ENCODE measurements around the gene GPR132.
"Not testable (repeated sequence)": the region's sequence is repeated elsewhere in the genome, so short reads cannot be mapped to it uniquely, and the experiment has no call there.

Gene GPR132

GRCh38 chr14:105086833-105087307, 21.6 kb upstream of the GPR132 start:
- peak; percentile 99 for FAIRE-seq
- peak; percentile 91 for DNase-seq (ENCODE audit: insufficient read length, low spot score)
- TF ChIP-seq PAX5 (IDR thresholded peaks at IDR 0.05; ENCODE audit: insufficient read depth, low read length, severe bottlenecking) (no peak), SPI1 (IDR thresholded peaks at IDR 0.05; ENCODE audit: low read depth, low read length) (peak; percentile 34; the same call in 1 of the 2 replicates), POU2F2 (IDR thresholded peaks at IDR 0.05; ENCODE audit: low read depth, low read length) (no peak), TAF1 (IDR thresholded peaks at IDR 0.05; ENCODE audit: low read depth, low read length) (peak; percentile 47; the same call in 1 of the 2 replicates), POLR2A (IDR thresholded peaks at IDR 0.05; ENCODE audit: low read depth, low read length) (peak; percentile 37; the same call in 1 of the 2 replicates), POLR2AphosphoS5 (IDR thresholded peaks at IDR 0.05; ENCODE audit: low read depth, low read length) (0 out of 2 replicates have a peak, but pooled peaks have one; percentile 32)

- peak; percentile 39; the same call in 1 of the 2 replicates for TF ChIP-seq SPI1 (IDR thresholded peaks at IDR 0.05; ENCODE audit: low read depth, low read length)
- no peak for TF ChIP-seq POLR2A (IDR thresholded peaks at IDR 0.05; ENCODE audit: low read depth, low read length)
- DNase-seq (ENCODE audit: insufficient read length, low spot score) (no peak), FAIRE-seq (no peak)
Measured at GRCh38 chr14:105085766-105086165, 20.5 kb upstream of the GPR132 start.

GRCh38 chr14:105084741-105085571, 19.7 kb upstream of the GPR132 start:
- TF ChIP-seq POLR2A (IDR thresholded peaks at IDR 0.05; ENCODE audit: low read depth, low read length): no peak
- DNase-seq (ENCODE audit: insufficient read length, low spot score) (no peak), FAIRE-seq (no peak)

DNA sequence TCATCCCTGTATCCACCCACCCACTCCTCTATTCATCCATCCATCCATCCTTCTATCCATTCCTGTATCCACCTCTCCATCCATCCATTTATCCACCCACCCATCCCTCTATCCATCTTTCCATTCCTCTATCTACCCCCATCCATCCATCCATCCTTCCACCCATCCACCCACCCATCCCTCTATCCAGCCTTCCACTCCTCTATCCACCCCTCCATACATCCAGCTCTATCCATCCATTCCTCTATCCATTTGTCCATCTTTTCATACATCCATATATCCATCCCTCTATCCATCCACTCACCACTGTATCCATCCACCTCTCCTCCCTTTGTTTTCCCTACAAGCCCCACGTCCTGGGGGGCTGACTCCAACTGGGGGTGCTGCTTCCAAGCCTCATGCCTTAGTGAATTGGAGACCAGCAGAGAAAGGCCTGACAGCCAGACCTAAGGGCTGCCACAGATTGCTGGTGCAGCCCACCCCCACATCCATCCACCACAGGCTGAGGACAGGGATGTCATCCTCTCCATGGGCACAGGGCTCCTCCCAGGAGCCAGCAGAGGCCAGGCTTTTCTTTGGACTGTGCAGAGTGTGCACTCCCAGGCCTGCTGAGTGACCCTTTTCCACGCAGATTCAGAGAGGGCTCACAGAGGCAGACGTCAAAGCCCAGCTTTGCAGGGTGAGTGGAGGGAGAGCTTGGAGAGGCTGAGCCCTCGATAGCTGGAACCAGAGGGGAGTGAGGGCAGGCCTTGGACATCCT, 18.9 kb upstream of the GPR132 start:
- FAIRE-seq (no peak), DNase-seq (ENCODE audit: insufficient read length, low spot score) (no peak)
- no peak for TF ChIP-seq SPI1 (IDR thresholded peaks at IDR 0.05; ENCODE audit: low read depth, low read length)
- no peak for TF ChIP-seq POU2F2 (IDR thresholded peaks at IDR 0.05; ENCODE audit: low read depth, low read length)
- no peak for TF ChIP-seq POLR2AphosphoS5 (IDR thresholded peaks at IDR 0.05; ENCODE audit: low read depth, low read length)
- no peak for TF ChIP-seq TAF1 (IDR thresholded peaks at IDR 0.05; ENCODE audit: low read depth, low read length)
- TF ChIP-seq PAX5 (IDR thresholded peaks at IDR 0.05; ENCODE audit: insufficient read depth, low read length, severe bottlenecking): no peak
- TF ChIP-seq POLR2A (IDR thresholded peaks at IDR 0.05; ENCODE audit: low read depth, low read length): no peak

DNA sequence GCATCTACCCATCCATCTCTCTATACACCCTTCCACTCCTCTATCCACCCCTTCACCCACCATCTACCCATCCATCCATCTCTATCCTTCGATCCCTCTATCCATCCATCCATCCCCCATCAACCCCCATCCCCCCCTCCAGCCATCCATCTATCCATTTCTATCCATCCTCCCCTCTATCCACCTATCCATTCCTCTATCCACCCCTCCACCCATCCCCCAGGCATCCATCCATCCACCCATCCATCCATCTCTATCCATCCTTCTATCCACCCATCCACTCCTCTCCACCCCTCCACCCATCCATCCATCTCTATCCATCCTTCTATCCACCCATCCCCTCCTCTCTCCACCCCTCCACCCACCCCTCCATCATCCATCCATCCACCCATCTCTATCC, 17.5 kb upstream of the GPR132 start:
- TF ChIP-seq TAF1 (IDR thresholded peaks at IDR 0.05; ENCODE audit: low read depth, low read length): no peak
- FAIRE-seq: no peak
- DNase-seq (ENCODE audit: insufficient read length, low spot score): no peak

DNA sequence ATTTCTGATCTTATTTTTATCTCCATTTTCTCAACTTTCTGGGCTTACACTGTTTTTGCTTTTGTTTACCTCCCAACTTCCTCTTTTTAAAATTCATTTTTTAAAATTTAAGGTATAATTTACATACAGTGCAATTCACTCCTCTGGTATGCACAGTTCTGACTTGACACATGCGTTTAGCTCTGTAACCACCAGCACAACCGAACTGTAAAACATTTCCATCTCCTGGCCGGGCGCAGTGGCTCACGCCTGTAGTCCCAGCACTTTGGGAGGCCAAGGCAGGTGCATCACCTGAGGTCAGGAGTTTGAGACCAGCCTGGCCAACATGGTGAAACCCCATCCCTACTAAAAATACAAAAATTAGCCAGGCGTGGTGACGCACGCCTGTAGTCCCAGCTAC, 16.2 kb upstream of the GPR132 start:
- DNase-seq (ENCODE audit: insufficient read length, low spot score); FAIRE-seq: not testable (repeated sequence)

GRCh38 chr14:105080161-105080560, 14.9 kb upstream of the GPR132 start:
- TF ChIP-seq PAX5 (IDR thresholded peaks at IDR 0.05; ENCODE audit: insufficient read depth, low read length, severe bottlenecking) (no peak), SPI1 (IDR thresholded peaks at IDR 0.05; ENCODE audit: low read depth, low read length) (no peak), POLR2AphosphoS5 (IDR thresholded peaks at IDR 0.05; ENCODE audit: low read depth, low read length) (no peak), TAF1 (IDR thresholded peaks at IDR 0.05; ENCODE audit: low read depth, low read length) (no peak), POU2F2 (IDR thresholded peaks at IDR 0.05; ENCODE audit: low read depth, low read length) (no peak), POLR2A (IDR thresholded peaks at IDR 0.05; ENCODE audit: low read depth, low read length) (no peak)
- no peak for DNase-seq (ENCODE audit: insufficient read length, low spot score)
- no peak for FAIRE-seq

GRCh38 chr14:105078294-105078693, 13.1 kb upstream of the GPR132 start:
- DNase-seq (ENCODE audit: insufficient read length, low spot score) (no peak), FAIRE-seq (no peak)
- TF ChIP-seq PAX5 (IDR thresholded peaks at IDR 0.05; ENCODE audit: insufficient read depth, low read length, severe bottlenecking): no peak
- no peak for TF ChIP-seq POLR2A (IDR thresholded peaks at IDR 0.05; ENCODE audit: low read depth, low read length)
- TF ChIP-seq POLR2AphosphoS5 (IDR thresholded peaks at IDR 0.05; ENCODE audit: low read depth, low read length): no peak
- no peak for TF ChIP-seq TAF1 (IDR thresholded peaks at IDR 0.05; ENCODE audit: low read depth, low read length)
- TF ChIP-seq SPI1 (IDR thresholded peaks at IDR 0.05; ENCODE audit: low read depth, low read length): no peak
- no peak for TF ChIP-seq POU2F2 (IDR thresholded peaks at IDR 0.05; ENCODE audit: low read depth, low read length)

DNA sequence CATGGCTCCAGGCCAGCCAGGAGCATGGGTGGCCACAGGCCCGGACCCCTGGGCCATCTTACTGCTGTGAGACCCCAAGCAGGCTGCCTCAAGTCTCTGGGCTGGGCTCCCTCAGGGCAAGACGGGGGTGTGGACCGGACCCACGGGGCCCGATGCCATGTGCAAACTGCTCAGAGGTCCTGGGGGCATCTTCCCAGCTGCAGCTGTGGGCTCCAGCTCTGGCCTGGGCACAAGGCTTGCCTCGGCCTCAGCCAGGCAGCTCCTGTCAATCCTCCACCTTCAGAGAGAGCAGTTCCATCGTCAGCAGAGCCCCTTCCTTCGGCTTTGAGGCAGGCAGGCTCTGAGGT, 12.4 kb upstream of the GPR132 start:
- no peak for FAIRE-seq
- DNase-seq (ENCODE audit: insufficient read length, low spot score): no peak
- TF ChIP-seq TAF1 (IDR thresholded peaks at IDR 0.05; ENCODE audit: low read depth, low read length): no peak
- TF ChIP-seq POLR2AphosphoS5 (IDR thresholded peaks at IDR 0.05; ENCODE audit: low read depth, low read length): no peak
- TF ChIP-seq POLR2A (IDR thresholded peaks at IDR 0.05; ENCODE audit: low read depth, low read length): no peak
- TF ChIP-seq SPI1 (IDR thresholded peaks at IDR 0.05; ENCODE audit: low read depth, low read length): no peak
- no peak for TF ChIP-seq POU2F2 (IDR thresholded peaks at IDR 0.05; ENCODE audit: low read depth, low read length)
- no peak for TF ChIP-seq PAX5 (IDR thresholded peaks at IDR 0.05; ENCODE audit: insufficient read depth, low read length, severe bottlenecking)

All from GM12891 (cell line).